GM12873 (cell line): Measurements from ENCODE around the gene ARAP2.

Experiments used
- TF ChIP-seq, protein P1 (sequence below): IDR thresholded peaks from 2 replicates; pipeline ENCODE4 v1.5.1; 2012; ENCODE audit warnings: low read depth, mild to moderate bottlenecking, moderate library complexity, low read length, control low read depth; ENCODE audit not compliant: insufficient read depth; ENCODE audit errors: missing control alignments

ARAP2 gene

GRCh38 chr4:36159208-36159607 is 85.1 kb downstream of the ARAP2 start:
- TF ChIP-seq, protein P1, sequence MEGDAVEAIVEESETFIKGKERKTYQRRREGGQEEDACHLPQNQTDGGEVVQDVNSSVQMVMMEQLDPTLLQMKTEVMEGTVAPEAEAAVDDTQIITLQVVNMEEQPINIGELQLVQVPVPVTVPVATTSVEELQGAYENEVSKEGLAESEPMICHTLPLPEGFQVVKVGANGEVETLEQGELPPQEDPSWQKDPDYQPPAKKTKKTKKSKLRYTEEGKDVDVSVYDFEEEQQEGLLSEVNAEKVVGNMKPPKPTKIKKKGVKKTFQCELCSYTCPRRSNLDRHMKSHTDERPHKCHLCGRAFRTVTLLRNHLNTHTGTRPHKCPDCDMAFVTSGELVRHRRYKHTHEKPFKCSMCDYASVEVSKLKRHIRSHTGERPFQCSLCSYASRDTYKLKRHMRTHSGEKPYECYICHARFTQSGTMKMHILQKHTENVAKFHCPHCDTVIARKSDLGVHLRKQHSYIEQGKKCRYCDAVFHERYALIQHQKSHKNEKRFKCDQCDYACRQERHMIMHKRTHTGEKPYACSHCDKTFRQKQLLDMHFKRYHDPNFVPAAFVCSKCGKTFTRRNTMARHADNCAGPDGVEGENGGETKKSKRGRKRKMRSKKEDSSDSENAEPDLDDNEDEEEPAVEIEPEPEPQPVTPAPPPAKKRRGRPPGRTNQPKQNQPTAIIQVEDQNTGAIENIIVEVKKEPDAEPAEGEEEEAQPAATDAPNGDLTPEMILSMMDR, result no peak

GRCh38 chr4:36152735-36153134 is 91.6 kb downstream of the ARAP2 start:
- TF ChIP-seq, protein P1, result no peak

DNA sequence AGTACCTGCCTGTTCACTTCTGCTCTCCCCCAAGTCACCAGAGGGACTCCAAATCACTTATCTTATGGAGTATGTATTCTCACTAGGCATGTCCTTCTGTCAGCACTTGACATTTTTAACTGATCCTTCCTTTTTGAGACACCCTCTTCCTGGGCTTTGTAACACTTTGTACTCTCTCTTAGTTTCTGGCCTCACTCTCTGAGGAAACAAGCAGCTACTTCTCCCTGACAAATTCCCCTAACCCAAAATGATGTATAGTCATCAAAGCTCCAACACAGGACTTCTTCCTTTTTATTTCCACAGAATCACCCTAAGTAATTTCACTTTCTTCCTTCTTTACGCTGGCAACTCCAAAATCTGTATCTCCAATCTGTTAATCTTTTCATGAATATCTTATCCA is 101.8 kb downstream of the ARAP2 start:
- TF ChIP-seq, protein P1, result no peak

GRCh38 chr4:36141186-36141585 is 103.1 kb downstream of the ARAP2 start:
- TF ChIP-seq, protein P1, result no peak

GRCh38 chr4:36140421-36140820 is 103.9 kb downstream of the ARAP2 start:
- TF ChIP-seq, protein P1, result no peak

DNA sequence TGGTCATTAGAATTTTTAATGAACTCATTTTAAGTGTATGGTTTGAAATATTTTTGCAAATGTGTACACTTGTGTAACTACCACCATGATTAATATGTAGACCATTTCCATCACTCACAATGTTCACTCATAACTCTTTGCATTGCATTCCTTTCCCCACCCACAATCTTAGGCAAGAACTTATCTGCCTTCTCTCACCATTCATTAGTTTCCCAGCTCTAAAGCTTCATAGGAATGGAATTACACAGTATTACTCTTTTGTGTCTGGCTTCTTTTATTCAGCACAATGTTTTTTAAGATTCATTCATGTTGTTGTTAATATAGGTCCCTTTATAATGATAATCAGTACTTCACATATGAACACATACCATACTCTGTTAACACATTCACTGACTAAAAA is 106.1 kb downstream of the ARAP2 start:
- TF ChIP-seq, protein P1, result no peak

DNA sequence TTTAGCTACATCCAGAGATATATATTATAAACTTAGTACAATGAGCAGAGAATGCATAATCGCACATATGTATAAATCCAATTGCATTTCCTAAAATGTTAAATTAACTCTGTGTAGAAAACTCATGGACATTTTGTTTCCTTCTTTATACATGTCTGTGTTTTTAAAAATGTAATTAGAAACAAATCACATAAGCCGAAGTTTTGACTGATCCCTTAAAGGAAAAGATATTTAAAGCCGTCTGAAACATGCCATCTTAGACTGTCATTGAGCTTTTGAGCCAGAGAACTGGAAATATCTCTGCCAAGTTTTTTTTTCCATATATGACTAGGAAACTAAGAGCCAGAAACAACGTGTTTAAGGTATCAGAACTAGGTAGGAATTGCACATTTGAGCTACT is 107.0 kb downstream of the ARAP2 start:
- TF ChIP-seq, protein P1, result no peak

DNA sequence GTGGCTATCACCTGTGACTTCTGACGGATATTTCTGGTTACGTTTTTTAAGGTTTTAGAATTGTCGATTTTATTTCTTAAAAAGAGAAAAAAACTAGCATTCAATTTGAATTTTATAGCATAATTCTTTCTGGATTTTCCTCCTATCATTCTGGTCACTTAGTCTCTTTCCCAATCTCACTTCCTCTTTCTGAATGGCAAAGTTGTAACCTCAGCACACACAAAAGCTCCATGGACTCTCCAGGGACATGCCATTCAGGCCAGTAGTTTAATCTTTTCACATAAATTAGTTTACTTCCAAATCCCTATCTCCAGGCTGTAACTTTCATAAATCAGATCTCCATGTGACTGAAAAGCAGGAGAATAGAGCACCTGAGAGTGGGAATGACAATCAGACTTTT is 110.7 kb downstream of the ARAP2 start:
- TF ChIP-seq, protein P1, result no peak
